Parathyroid adenoma (tissue), 2 donors: ENCODE data around the gene ARID5A.

ENCODE experiments used
- H2AFZ ChIP-seq: fragments of 300-600 bp; sonication (generic); one replicate; pipeline ENCODE4 v1.7.0; 2017; ENCODE audit warnings: antibody characterized with exemption, mild to moderate bottlenecking
- H3K27ac ChIP-seq: fragments of 300-600 bp; sonication (generic); one replicate; pipeline ENCODE4 v1.7.0; 2017
- H3K27me3 ChIP-seq: fragments of 300-600 bp; sonication (generic); one replicate; pipeline ENCODE4 v1.7.0; 2017; ENCODE audit warnings: low read length; ENCODE audit not compliant: control insufficient read depth, insufficient read depth
- H3K36me3 ChIP-seq: fragments of 300-600 bp; sonication (generic); one replicate; pipeline ENCODE4 v1.7.0; 2017; ENCODE audit warnings: low read length; ENCODE audit not compliant: control insufficient read depth, insufficient read depth
- H3K4me1 ChIP-seq: fragments of 300-600 bp; sonication (generic); one replicate; pipeline ENCODE4 v1.7.0; 2017; ENCODE audit warnings: control low read depth
- H3K4me2 ChIP-seq: fragments of 300-600 bp; sonication (generic); one replicate; pipeline ENCODE4 v1.7.0; 2017; ENCODE audit warnings: low read length
- H3K4me3 ChIP-seq: fragments of 300-600 bp; sonication (generic); one replicate; pipeline ENCODE4 v1.7.0; 2017; ENCODE audit warnings: low read depth, low read length
- H3K79me2 ChIP-seq: fragments of 300-600 bp; sonication (generic); one replicate; pipeline ENCODE4 v1.7.0; 2017; ENCODE audit warnings: control low read depth
- H3K9ac ChIP-seq: fragments of 300-600 bp; sonication (generic); one replicate; pipeline ENCODE4 v1.7.0; 2017; ENCODE audit warnings: mild to moderate bottlenecking
- H3K9me3 ChIP-seq: fragments of 300-600 bp; sonication (generic); one replicate; pipeline ENCODE4 v1.7.0; 2017; ENCODE audit warnings: low read length; ENCODE audit not compliant: control insufficient read depth
- TF ChIP-seq, protein P1 (sequence below): fragments of 300-600 bp; sonication (generic); IDR thresholded peaks from one replicate; pipeline ENCODE4 v1.7.0; 2017; ENCODE audit warnings: antibody characterized with exemption, mild to moderate bottlenecking
- donor health status: primary hyperparathyroidism.

The ARID5A gene

DNA sequence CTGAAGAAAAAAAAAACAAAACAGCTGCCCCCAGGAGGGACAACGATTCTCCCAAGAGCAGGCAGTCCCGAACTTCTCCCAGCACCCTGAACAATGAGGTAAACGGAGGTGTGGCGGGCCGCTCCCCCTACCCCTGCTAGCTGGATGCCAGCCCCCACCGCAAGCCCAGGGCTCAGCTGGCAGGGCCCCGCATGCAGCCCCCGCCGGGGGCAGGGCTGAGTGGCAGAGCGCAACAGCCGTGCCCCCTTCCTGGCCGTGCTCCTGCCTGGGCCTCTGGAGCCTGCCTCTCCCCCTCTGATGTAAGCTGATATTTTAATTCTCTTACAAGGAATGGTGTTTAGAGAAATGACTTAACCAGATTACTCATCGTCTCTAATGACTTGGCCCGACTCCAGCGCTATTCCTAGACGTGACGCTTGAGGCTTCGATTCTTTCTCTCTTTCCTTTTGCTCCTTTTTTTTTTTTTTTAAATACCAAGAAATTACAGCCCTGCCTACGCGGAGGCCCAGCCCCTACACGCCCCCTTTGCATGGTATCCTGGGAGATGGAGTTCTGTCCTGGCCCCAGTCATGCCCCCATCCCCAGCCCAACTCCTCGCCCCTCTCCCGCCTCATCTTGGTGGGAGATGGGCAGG is 4.6 kb upstream of the ARID5A start:
- peak overlapping the region; percentile 78 for H3K27ac ChIP-seq
- H3K27me3 ChIP-seq = no peaks in the 10 kb centered on the region
- TF ChIP-seq, protein P1, sequence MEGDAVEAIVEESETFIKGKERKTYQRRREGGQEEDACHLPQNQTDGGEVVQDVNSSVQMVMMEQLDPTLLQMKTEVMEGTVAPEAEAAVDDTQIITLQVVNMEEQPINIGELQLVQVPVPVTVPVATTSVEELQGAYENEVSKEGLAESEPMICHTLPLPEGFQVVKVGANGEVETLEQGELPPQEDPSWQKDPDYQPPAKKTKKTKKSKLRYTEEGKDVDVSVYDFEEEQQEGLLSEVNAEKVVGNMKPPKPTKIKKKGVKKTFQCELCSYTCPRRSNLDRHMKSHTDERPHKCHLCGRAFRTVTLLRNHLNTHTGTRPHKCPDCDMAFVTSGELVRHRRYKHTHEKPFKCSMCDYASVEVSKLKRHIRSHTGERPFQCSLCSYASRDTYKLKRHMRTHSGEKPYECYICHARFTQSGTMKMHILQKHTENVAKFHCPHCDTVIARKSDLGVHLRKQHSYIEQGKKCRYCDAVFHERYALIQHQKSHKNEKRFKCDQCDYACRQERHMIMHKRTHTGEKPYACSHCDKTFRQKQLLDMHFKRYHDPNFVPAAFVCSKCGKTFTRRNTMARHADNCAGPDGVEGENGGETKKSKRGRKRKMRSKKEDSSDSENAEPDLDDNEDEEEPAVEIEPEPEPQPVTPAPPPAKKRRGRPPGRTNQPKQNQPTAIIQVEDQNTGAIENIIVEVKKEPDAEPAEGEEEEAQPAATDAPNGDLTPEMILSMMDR = no peak
- peak overlapping the region; percentile 85 for H3K4me2 ChIP-seq
- no peaks in the 10 kb centered on the region for H3K79me2 ChIP-seq
- H2AFZ ChIP-seq = peak overlapping the region; percentile 88
- peaks cover 18% of the 10 kb centered on the region for H3K4me1 ChIP-seq
- H3K9ac ChIP-seq = peak overlapping the region; percentile 3
- no peaks in the 10 kb centered on the region for H3K36me3 ChIP-seq
- H3K4me3 ChIP-seq = peak overlapping the region; percentile 59
- no peaks in the 10 kb centered on the region for H3K9me3 ChIP-seq

DNA sequence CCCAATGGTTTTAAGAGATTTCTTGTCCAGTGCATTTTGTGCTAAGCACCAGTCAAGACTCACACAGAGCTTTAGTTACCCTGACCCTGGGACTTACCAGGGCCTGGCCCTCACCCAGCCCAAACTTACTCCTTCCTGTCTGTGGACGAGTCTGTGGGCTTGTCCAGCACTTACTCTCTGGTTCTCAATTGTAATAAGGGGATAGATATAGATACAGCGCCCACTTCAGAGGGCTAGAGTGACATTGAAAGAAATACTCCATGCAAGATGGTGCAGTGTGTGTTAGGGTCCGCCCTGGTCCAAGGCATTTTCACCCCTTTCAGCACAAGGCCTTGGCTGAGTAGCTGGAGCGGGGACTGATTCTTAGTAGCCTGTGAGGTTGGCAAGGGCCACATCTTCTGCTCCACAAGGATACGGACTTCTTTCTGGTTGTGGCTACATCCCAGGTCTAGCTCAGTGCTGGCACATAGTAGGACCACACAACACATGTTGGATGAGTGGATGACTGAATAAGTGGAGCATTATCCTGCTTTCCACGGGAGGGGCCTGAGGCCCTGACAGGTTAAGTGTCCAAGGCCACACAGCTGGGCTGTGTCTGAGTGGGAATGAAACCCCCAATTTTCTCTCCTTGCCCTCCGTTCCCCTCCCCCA is 3.8 kb upstream of the ARID5A start:
- Histone ChIP-seq H3K9ac (no peak overlapping the region), H2AFZ (peak overlapping the region; percentile 88), H3K4me1 (peaks cover 17% of the 10 kb centered on the region), H3K9me3 (no peaks in the 10 kb centered on the region), H3K27ac (peak overlapping the region; percentile 78), H3K4me3 (peak overlapping the region; percentile 59), H3K27me3 (no peaks in the 10 kb centered on the region), H3K79me2 (no peaks in the 10 kb centered on the region), H3K36me3 (no peaks in the 10 kb centered on the region), H3K4me2 (peak overlapping the region; percentile 85)
- TF ChIP-seq, protein P1 = no peak

DNA sequence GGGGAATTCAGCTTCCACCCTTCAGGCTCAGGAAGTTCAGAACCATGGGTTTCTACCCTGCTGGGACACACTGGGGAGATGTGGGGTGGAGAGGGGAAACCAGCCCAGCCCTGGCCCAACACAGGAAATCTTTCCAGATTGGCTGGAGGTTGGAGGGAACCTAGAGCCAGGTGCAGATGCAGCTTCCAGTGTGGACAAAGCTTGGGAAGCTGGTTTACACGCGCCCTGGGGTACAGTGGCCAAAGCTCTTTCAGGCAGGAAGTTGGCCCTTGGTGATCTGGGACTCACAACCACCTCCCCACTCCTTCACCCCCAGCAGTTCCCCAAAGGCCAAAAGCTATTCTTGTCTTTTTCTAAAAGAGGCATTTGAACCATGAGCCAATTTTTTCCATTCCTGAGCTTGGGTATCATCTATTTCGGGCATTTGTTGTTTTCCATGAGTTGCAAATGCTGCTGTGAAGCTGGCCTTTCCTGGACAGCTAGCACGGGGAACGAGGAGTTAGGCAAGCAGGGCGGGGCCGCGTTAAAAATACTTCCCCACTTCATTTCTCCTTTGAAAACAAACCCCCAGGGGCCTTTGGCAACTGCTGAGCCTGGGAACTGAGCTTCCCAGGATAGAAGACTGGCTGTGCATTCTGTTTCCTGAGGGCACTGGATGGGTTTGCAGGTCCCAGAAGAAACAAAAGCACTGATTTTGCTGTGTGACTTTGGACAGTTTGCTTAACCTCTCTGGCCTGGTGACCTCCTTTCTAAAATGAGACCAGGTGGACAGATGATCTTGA is 3.1 kb upstream of the ARID5A start:
- Histone ChIP-seq H2AFZ (no peak overlapping the region), H3K27ac (peak overlapping the region; percentile 78), H3K4me2 (no peak overlapping the region), H3K9ac (no peak overlapping the region), H3K9me3 (no peaks in the 10 kb centered on the region), H3K4me3 (no peak overlapping the region), H3K36me3 (no peaks in the 10 kb centered on the region), H3K27me3 (no peaks in the 10 kb centered on the region), H3K79me2 (no peaks in the 10 kb centered on the region), H3K4me1 (peaks cover 17% of the 10 kb centered on the region)
- TF ChIP-seq, protein P1 = no peak

DNA sequence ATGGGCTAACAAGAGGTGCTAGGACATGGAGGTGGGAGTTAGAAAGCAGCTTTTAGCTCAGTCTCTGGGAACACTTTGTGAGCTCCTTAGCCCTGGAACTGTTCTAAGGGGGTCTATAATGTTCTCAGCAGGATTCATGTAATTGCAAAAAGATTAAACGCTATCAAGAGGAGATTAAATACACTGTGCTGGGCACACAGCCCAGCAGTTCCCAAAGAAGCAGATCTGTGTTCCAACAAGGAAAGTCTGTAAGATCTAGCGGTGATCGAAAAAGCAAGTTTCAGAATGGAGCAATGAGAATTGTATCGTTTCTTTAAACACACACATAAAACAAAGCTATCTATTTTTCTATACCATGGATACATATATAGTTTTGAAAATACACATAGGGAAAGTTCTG is 2.4 kb upstream of the ARID5A start:
- H3K4me1 ChIP-seq = peaks cover 17% of the 10 kb centered on the region
- TF ChIP-seq, protein P1 = no peak

More for the DNA sequence above, 2.4 kb upstream of the ARID5A start:
- no peak overlapping the region for H2AFZ ChIP-seq
- H3K27ac ChIP-seq = peak overlapping the region; percentile 78
- no peaks in the 10 kb centered on the region for H3K27me3 ChIP-seq
- no peak overlapping the region for H3K4me2 ChIP-seq
- no peak overlapping the region for H3K4me3 ChIP-seq
- no peak overlapping the region for H3K9ac ChIP-seq
- H3K79me2 ChIP-seq = no peaks in the 10 kb centered on the region
- H3K36me3 ChIP-seq = no peaks in the 10 kb centered on the region
- no peaks in the 10 kb centered on the region for H3K9me3 ChIP-seq
